Naive thymus-derived CD4-positive, alpha-beta T cell (primary cell): Measurements from ENCODE around the gene ZNF790. TPM values are rescaled to one million over a fixed set of nuclear protein-coding genes. Genes with fewer than 3 reads are reported as not detected.
A peak's percentile ranks its signal among the peaks of the same experiment; 100 is the strongest.
"Not testable (repeated sequence)": the region's sequence is repeated elsewhere in the genome, so short reads cannot be mapped to it uniquely, and the experiment has no call there.

Experiments used
- ATAC-seq: fragments of 150-1000 bp; cut with Tn5 transposase; 2 replicates; pipeline ENCODE4 v1.10.0; 2021; ENCODE audit warnings: mild to moderate bottlenecking, moderate library complexity
- CTCF ChIA-PET: fragments of 350-600 bp; sonication (Branson Sonifier 250); formaldehyde crosslinking; loops from one replicate; lab custom pipeline; 2021; ENCODE audit warnings: antibody characterized with exemption; lab: Charles Lee
- POLR2A ChIA-PET: fragments of 350-600 bp; sonication (Branson Sonifier 250); formaldehyde crosslinking; loops from one replicate; lab custom pipeline; 2021; ENCODE audit warnings: antibody characterized with exemption, inconsistent platforms; lab: Charles Lee
- DNase-seq, 9 donors: peaks; one replicate each; pipeline versions ENCODE4 v3.0.0 to v3.0.0-alpha.2; 2020 to 2022; ENCODE audit warnings: mixed read lengths in 1 of 9
- H3K27ac ChIP-seq: one replicate; pipeline ENCODE4 v1.7.0; 2013; ENCODE audit warnings: mild to moderate bottlenecking, low read depth, low read length, moderate library complexity
- H3K27me3 ChIP-seq, 2 donors: one replicate each; pipeline ENCODE4 v1.7.0; 2013; ENCODE audit warnings: low read length in 2 of 2, mild to moderate bottlenecking in 2 of 2, moderate library complexity in 2 of 2; ENCODE audit not compliant: control insufficient read depth in 2 of 2, insufficient read depth in 2 of 2
- H3K36me3 ChIP-seq, 3 experiments: 1 replicate in 2 of 3; 2 replicates in 1 of 3; pipeline ENCODE4 v1.7.0; 2013; ENCODE audit warnings: low read length in 3 of 3, mild to moderate bottlenecking in 3 of 3, moderate library complexity in 1 of 3; ENCODE audit not compliant: insufficient read depth in 3 of 3, control insufficient read depth in 2 of 3
- H3K4me1 ChIP-seq, 2 donors: one replicate each; pipeline ENCODE4 v1.7.0; 2013; ENCODE audit warnings: low read length in 2 of 2, mild to moderate bottlenecking in 2 of 2, moderate library complexity in 1 of 2; ENCODE audit not compliant: control insufficient read depth in 2 of 2, insufficient read depth in 2 of 2
- H3K4me3 ChIP-seq: 2 replicates; pipeline ENCODE4 v1.7.0; 2013; ENCODE audit warnings: mild to moderate bottlenecking, low read length
- H3K9me3 ChIP-seq, 3 experiments: 1 replicate in 2 of 3; 2 replicates in 1 of 3; pipeline ENCODE4 v1.7.0; 2013; ENCODE audit warnings: low read length in 3 of 3; ENCODE audit not compliant: control insufficient read depth in 2 of 3
- H3K27ac Mint-ChIP-seq, 9 donors: one replicate each; pipeline ENCODE4 v1.8.0; 2020 to 2022; ENCODE audit warnings: mixed read lengths in 9 of 9, mild to moderate bottlenecking in 8 of 9, moderate library complexity in 5 of 9, inconsistent platforms in 2 of 9
- H3K27me3 Mint-ChIP-seq, 5 donors: one replicate each; pipeline ENCODE4 v1.8.0; 2021 to 2022; ENCODE audit warnings: mixed read lengths in 5 of 5, mild to moderate bottlenecking in 1 of 5
- H3K36me3 Mint-ChIP-seq, 5 donors: one replicate each; pipeline ENCODE4 v1.8.0; 2020 to 2022; ENCODE audit warnings: mixed read lengths in 5 of 5, mild to moderate bottlenecking in 3 of 5, inconsistent platforms in 1 of 5
- H3K4me1 Mint-ChIP-seq, 7 donors: one replicate each; pipeline ENCODE4 v1.8.0; 2020 to 2022; ENCODE audit warnings: mixed read lengths in 7 of 7, mild to moderate bottlenecking in 3 of 7, inconsistent platforms in 1 of 7
- H3K4me3 Mint-ChIP-seq, 10 donors: one replicate each; pipeline ENCODE4 v1.8.0; 2020 to 2022; ENCODE audit warnings: mild to moderate bottlenecking in 10 of 10, mixed read lengths in 10 of 10, moderate library complexity in 6 of 10, inconsistent platforms in 2 of 10
- H3K9me3 Mint-ChIP-seq, 11 donors: one replicate each; pipeline ENCODE4 v1.8.0; 2020 to 2022; ENCODE audit warnings: mixed read lengths in 11 of 11, mild to moderate bottlenecking in 4 of 11, inconsistent platforms in 1 of 11, moderate library complexity in 1 of 11
- intact Hi-C, 2 donors: fragments of 100-400 bp; cut with micrococcal nuclease; formaldehyde crosslinking; loops; one replicate each; pipeline ENCODE4 v1.15.1; 2023
- polyA plus RNA-seq, 2 donors: library from polyadenylated mRNA; unstranded; fragments of 300-500 nt; fragmentation: Illumina TruSeq; gene quantifications; one replicate each; pipeline ENCODE4 v1.2.3, GENCODE V29; 2021
- total RNA-seq, 6 experiments: library from RNA in 5 of 6; stranded (reverse) in 5 of 6; gene quantifications; 1 replicate in 5 of 6; 2 replicates in 1 of 6; pipeline ENCODE4 v1.2.3 and lab custom pipeline; 2021 to 2026

ZNF790 gene
- total and polyA plus RNA-seq, 7 experiments from 2014 or later = 2.6 to 14.4 (median 7.3) TPM

- intact Hi-C loops, H3K27ac ChIP-seq, H3K4me3 ChIP-seq, H3K36me3 ChIP-seq, H3K27ac Mint-ChIP-seq, DNase-seq, H3K27me3 ChIP-seq, H3K4me1 ChIP-seq, POLR2A ChIA-PET, H3K4me1 Mint-ChIP-seq: not testable (repeated sequence)
- peak; percentile 82 for ATAC-seq
- Mint-ChIP-seq H3K27me3 (peaks cover 0 to 10% (median 9%) of the 10 kb centered on the region in 5 donors), H3K36me3 (peaks cover 10 to 18% (median 15%) of the 10 kb centered on the region in 5 donors), H3K9me3 (peaks cover 9 to 84% (median 55%) of the 10 kb centered on the region in 11 donors), H3K4me3 (peak overlapping the region in 7 of 10 donors; percentile 0 to 56 (median 20))
- CTCF ChIA-PET = interaction anchor here (0.6 kb wide), 1 partner anchor 228 kb away, joined by 3 read pairs; no protein-coding TSS in a partner anchor
- H3K9me3 ChIP-seq = peaks cover 0 to 77% (median 0%) of the 10 kb centered on the region in 3 experiments
Measured at GRCh38 chr19:36791420-36792141, 46.6 kb downstream of the ZNF790 start.

GRCh38 chr19:36775768-36776167 lies 62.4 kb downstream of the ZNF790 start:
- peaks cover 21 to 25% (median 23%) of the 10 kb centered on the region in 7 donors for H3K4me1 Mint-ChIP-seq
- ChIA-PET CTCF (no interaction called here), POLR2A (no interaction called here)
- peaks cover 0 to 21% (median 0%) of the 10 kb centered on the region in 3 experiments for H3K9me3 ChIP-seq
- ATAC-seq (no peak), DNase-seq (no peak)
- H3K36me3 Mint-ChIP-seq = peaks cover 4 to 23% (median 16%) of the 10 kb centered on the region in 5 donors
- H3K4me3 Mint-ChIP-seq = no peak overlapping the region
- peaks cover 5 to 86% (median 38%) of the 10 kb centered on the region in 11 donors for H3K9me3 Mint-ChIP-seq
- peaks cover 12 to 15% of the 10 kb centered on the region in 2 donors for H3K4me1 ChIP-seq
- no peak overlapping the region for H3K27ac ChIP-seq
- H3K27ac Mint-ChIP-seq = no peak overlapping the region
- no peaks in the 10 kb centered on the region for H3K27me3 ChIP-seq
- no peaks in the 10 kb centered on the region for H3K36me3 ChIP-seq
- intact Hi-C loops = loop anchor here (10.0 kb wide), 3 partner anchors 539 to 879 kb away; partner anchors contain the start of genes ZFP30 (in 1 of the 2), ZNF540 (in 1 of the 2) and ZNF571 (in 1 of the 2)
- H3K27me3 Mint-ChIP-seq = no peaks in the 10 kb centered on the region
- no peak overlapping the region for H3K4me3 ChIP-seq

- H3K4me3 ChIP-seq = peak overlapping the region; percentile 97
Measured at GRCh38 chr19:36773223-36773579, 65.0 kb downstream of the ZNF790 start.

DNA sequence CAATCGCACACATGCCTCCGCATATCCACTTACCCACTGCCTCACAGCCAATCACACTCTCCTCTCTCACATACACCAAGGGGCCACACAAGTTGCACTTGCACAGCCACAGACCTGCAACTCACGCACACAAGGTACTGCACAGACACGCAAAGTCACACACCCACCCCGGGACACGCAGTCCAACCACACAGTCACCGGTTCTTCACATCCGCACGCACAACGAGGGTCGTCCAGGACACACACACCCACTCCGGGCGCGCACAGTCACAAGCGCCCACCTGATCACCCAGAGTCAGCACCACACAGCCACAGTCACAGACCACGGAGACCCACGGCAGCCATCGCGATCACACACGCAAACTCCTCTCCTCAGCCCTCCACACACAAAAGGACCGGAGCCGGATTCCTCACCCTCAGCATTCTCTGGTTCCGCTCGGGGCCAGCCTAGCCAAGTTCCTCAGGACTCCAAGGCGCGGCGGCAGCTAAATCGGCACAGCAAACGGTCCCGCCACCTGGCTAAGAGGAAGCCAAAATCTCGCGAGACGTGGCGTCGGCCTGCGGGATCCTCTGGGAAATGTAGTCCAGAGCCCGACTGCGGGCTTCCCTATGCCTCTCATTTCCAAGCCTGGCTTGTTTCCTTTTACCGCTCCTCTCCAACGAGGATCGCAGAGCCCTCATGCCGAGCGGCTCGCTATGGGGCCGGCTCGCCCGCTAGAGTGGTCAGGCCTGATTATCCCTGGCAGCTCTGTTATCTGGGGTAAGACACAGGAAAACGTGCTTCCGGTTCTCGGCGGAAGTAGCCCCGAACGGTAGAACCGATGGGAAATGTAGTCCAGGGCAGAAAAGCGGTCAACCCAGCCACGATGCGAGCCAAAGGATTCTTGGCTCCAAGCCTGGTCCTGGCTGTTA lies 65.6 kb downstream of the ZNF790 start, which contains the start of gene ZNF850:
Gene ZNF850 (minus strand): TSS at position 497 of the 912 bp plus-strand sequence. CDS start 10,201 bp downstream, outside the sequence.
- H3K36me3 Mint-ChIP-seq = peaks cover 7 to 32% (median 16%) of the 10 kb centered on the region in 5 donors
- Histone ChIP-seq H3K27me3 (no peaks in the 10 kb centered on the region), H3K27ac (peak within 1 kb of the TSS; percentile 87), H3K9me3 (peaks cover 0 to 8% (median 0%) of the 10 kb centered on the region in 3 experiments), H3K36me3 (no peaks in the 10 kb centered on the region), H3K4me3 (peak within 1 kb of the TSS; percentile 97), H3K4me1 (peaks cover 12 to 15% of the 10 kb centered on the region in 2 donors)
- H3K4me3 Mint-ChIP-seq = peak within 1 kb of the TSS; percentile 88 to 98 (median 96)
- H3K9me3 Mint-ChIP-seq = peaks cover 6 to 81% (median 26%) of the 10 kb centered on the region in 11 donors
- intact Hi-C loops = loop anchor here (1.0 to 10.0 kb wide), 32 partner anchors 25 to 882 kb away; partner anchors contain the start of genes CAPNS1 (in 2 of the 2), ZFP14 (in 2 of the 2), ZNF260 (in 2 of the 2) and ZNF345 (in 2 of the 2)
- DNase-seq = peak; percentile 88 to 97 (median 94)
- POLR2A ChIA-PET = interaction anchor here (0.6 to 1.7 kb wide), 9 partner anchors 25 to 822 kb away, joined by 3 to 8 read pairs (median 4); partner anchors contain the start of genes ZNF260, ZNF345, ZNF382 and ZNF540
- CTCF ChIA-PET = no interaction called here
- peaks cover 21 to 26% (median 24%) of the 10 kb centered on the region in 7 donors for H3K4me1 Mint-ChIP-seq
- peak within 1 kb of the TSS; percentile 82 to 98 (median 92) for H3K27ac Mint-ChIP-seq
- no peaks in the 10 kb centered on the region for H3K27me3 Mint-ChIP-seq
- peak; percentile 94 for ATAC-seq

More at GRCh38 chr19:36773223-36773579, 65.0 kb downstream of the ZNF790 start:
- peak overlapping the region; percentile 88 to 98 (median 96) for H3K4me3 Mint-ChIP-seq
- peaks cover 7 to 34% (median 21%) of the 10 kb centered on the region in 5 donors for H3K36me3 Mint-ChIP-seq
- no peaks in the 10 kb centered on the region for H3K36me3 ChIP-seq
- peaks cover 12 to 15% of the 10 kb centered on the region in 2 donors for H3K4me1 ChIP-seq
- no peak for ATAC-seq
- intact Hi-C loops = loop anchor here (1.0 to 10.0 kb wide), 21 partner anchors 65 to 882 kb away; partner anchors contain the start of genes CAPNS1 (in 2 of the 2), ZNF382 (in 2 of the 2), ZNF461 (in 2 of the 2) and ZNF568 (in 2 of the 2)
- H3K9me3 ChIP-seq = peaks cover 0 to 8% (median 0%) of the 10 kb centered on the region in 3 experiments
- no peaks in the 10 kb centered on the region for H3K27me3 Mint-ChIP-seq
- CTCF ChIA-PET = no interaction called here
- peaks cover 6 to 84% (median 30%) of the 10 kb centered on the region in 11 donors for H3K9me3 Mint-ChIP-seq
- POLR2A ChIA-PET = interaction anchor here (0.6 to 1.7 kb wide), 9 partner anchors 24 to 822 kb away, joined by 3 to 8 read pairs (median 4); partner anchors contain the start of genes ZNF260, ZNF345, ZNF382 and ZNF540
- peaks cover 21 to 26% (median 24%) of the 10 kb centered on the region in 7 donors for H3K4me1 Mint-ChIP-seq
- H3K27me3 ChIP-seq = no peaks in the 10 kb centered on the region
- peak in 1 of 9 donors; percentile 2 for DNase-seq
- peak overlapping the region; percentile 82 to 98 (median 92) for H3K27ac Mint-ChIP-seq
- peak overlapping the region; percentile 87 for H3K27ac ChIP-seq

- peaks cover 12 to 15% of the 10 kb centered on the region in 2 donors for H3K4me1 ChIP-seq
- H3K9me3 ChIP-seq = peaks cover 0 to 12% (median 0%) of the 10 kb centered on the region in 3 experiments
- peak overlapping the region; percentile 87 for H3K27ac ChIP-seq
- POLR2A ChIA-PET = interaction anchor here (0.6 to 0.9 kb wide), 4 partner anchors 17 to 735 kb away, joined by 3 to 6 read pairs (median 4); partner anchors contain the start of gene ZNF793
- Mint-ChIP-seq H3K4me3 (peak overlapping the region; percentile 88 to 98 (median 96)), H3K4me1 (peaks cover 21 to 26% (median 24%) of the 10 kb centered on the region in 7 donors), H3K36me3 (peaks cover 7 to 33% (median 18%) of the 10 kb centered on the region in 5 donors), H3K27ac (peak overlapping the region in 8 of 9 donors; percentile 82 to 98 (median 92)), H3K9me3 (peaks cover 6 to 75% (median 24%) of the 10 kb centered on the region in 11 donors), H3K27me3 (no peaks in the 10 kb centered on the region)
- peak overlapping the region; percentile 97 for H3K4me3 ChIP-seq
- CTCF ChIA-PET = no interaction called here
- no peaks in the 10 kb centered on the region for H3K36me3 ChIP-seq
- no peaks in the 10 kb centered on the region for H3K27me3 ChIP-seq
- intact Hi-C loops = loop anchor here (1.0 to 10.0 kb wide), 29 partner anchors 26 to 883 kb away; partner anchors contain the start of genes CAPNS1 (in 2 of the 2), ZFP14 (in 2 of the 2), ZNF260 (in 2 of the 2) and ZNF382 (in 2 of the 2)
- DNase-seq = peak in 3 of 9 donors; percentile 1 to 32 (median 2)
- ATAC-seq = no peak
Measured at GRCh38 chr19:36771261-36772231, 66.6 kb downstream of the ZNF790 start.
